SK-N-SH (cell line): Measurements from ENCODE around the gene TNFRSF21. TPM values are rescaled to one million over a fixed set of nuclear protein-coding genes. Genes with fewer than 3 reads are reported as not detected.

Experiments used
- CTCF ChIA-PET: fragments of 300-600, 350-600 bp; formaldehyde crosslinking; extraction: SDS; loops from one replicate; lab custom pipeline; 2021; lab: Yijun Ruan, JAX
- POLR2A ChIA-PET: fragments of 350-600 bp; sonication (Branson Sonifier 250); formaldehyde crosslinking; extraction: SDS; loops from one replicate; lab custom pipeline; 2020; ENCODE audit warnings: antibody characterized with exemption, inconsistent platforms; lab: Yijun Ruan, JAX
- DNase-seq: peaks from one replicate; pipeline ENCODE4 v3.0.0; 2012
- H2AFZ ChIP-seq: fragments of 200-600 bp; sonication (generic); 2 replicates; pipeline ENCODE4 v1.8.1; 2016; ENCODE audit warnings: antibody characterized with exemption, mild to moderate bottlenecking, low read depth
- H3F3A ChIP-seq: fragments of 200-600 bp; sonication (generic); replicated peaks from 2 replicates; pipeline ENCODE3; 2016; ENCODE audit warnings: antibody characterized with exemption, mild to moderate bottlenecking; ENCODE audit not compliant: insufficient read depth
- H3K27ac ChIP-seq, 2 experiments: fragments of 200-500 bp in 1 of 2; fragments of 200-600 bp in 1 of 2; sonication (Bioruptor generic) in 1 of 2; sonication (generic), shearing (Covaris generic) in 1 of 2; 2 replicates each; pipeline versions ENCODE4 v1.5.1 to v1.6.1; 2014 to 2016; ENCODE audit warnings: low read depth in 2 of 2, inconsistent platforms in 1 of 2, low read length in 1 of 2, mild to moderate bottlenecking in 1 of 2, mixed read lengths in 1 of 2
- H3K27me3 ChIP-seq: fragments of 200-600 bp; sonication (generic), shearing (Covaris generic); 2 replicates; pipeline ENCODE4 v1.6.1; 2016; ENCODE audit warnings: mixed run types; ENCODE audit not compliant: insufficient read depth
- H3K36me3 ChIP-seq, 2 experiments: fragments of 200-500 bp in 1 of 2; fragments of 200-600 bp in 1 of 2; sonication (Bioruptor generic) in 1 of 2; sonication (generic) in 1 of 2; replicated peaks in 1 of 2; 2 replicates each; pipeline versions ENCODE3 to v1.5.1; 2014 to 2016; ENCODE audit warnings: low read length in 1 of 2, mild to moderate bottlenecking in 1 of 2; ENCODE audit not compliant: insufficient read depth in 2 of 2, control insufficient read depth in 1 of 2
- H3K4me1 ChIP-seq, 2 experiments: fragments of 200-500 bp in 1 of 2; fragments of 200-600 bp in 1 of 2; sonication (Bioruptor generic) in 1 of 2; sonication (generic), shearing (Covaris generic) in 1 of 2; 2 replicates each; pipeline versions ENCODE4 v1.5.1 to v1.6.1; 2014 to 2016; ENCODE audit warnings: low read depth in 1 of 2, low read length in 1 of 2, mixed run types in 1 of 2; ENCODE audit not compliant: insufficient read depth in 2 of 2, control insufficient read depth in 1 of 2
- H3K4me2 ChIP-seq: fragments of 200-600 bp; sonication (generic), shearing (Covaris generic); 2 replicates; pipeline ENCODE4 v1.6.1; 2017; ENCODE audit warnings: mixed run types
- H3K4me3 ChIP-seq, 2 experiments: fragments of 200-500 bp in 1 of 2; fragments of 200-600 bp in 1 of 2; sonication (Bioruptor generic) in 1 of 2; sonication (generic), shearing (Covaris generic) in 1 of 2; 2 replicates each; pipeline versions ENCODE4 v1.5.1 to v1.8.1; 2014 to 2016; ENCODE audit warnings: low read depth in 2 of 2, inconsistent platforms in 1 of 2, low read length in 1 of 2, mild to moderate bottlenecking in 1 of 2, mixed read lengths in 1 of 2, moderate library complexity in 1 of 2
- H3K79me2 ChIP-seq: fragments of 200-600 bp; sonication (generic); 2 replicates; pipeline ENCODE4 v1.8.1; 2017; ENCODE audit warnings: mild to moderate bottlenecking; ENCODE audit not compliant: insufficient read depth
- H3K9ac ChIP-seq: fragments of 200-600 bp; sonication (generic); 2 replicates; pipeline ENCODE4 v1.6.1; 2017; ENCODE audit warnings: mixed run types
- H3K9me2 ChIP-seq: fragments of 200-600 bp; sonication (generic); 2 replicates; pipeline ENCODE4 v1.6.1; 2017; ENCODE audit warnings: mixed run types
- H3K9me3 ChIP-seq: fragments of 200-600 bp; sonication (generic); 2 replicates; pipeline ENCODE4 v1.6.1; 2017; ENCODE audit warnings: mixed run types, mild to moderate bottlenecking, moderate library complexity
- H4K20me1 ChIP-seq: fragments of 200-600 bp; sonication (generic); 2 replicates; pipeline ENCODE4 v1.6.1; 2017; ENCODE audit warnings: mild to moderate bottlenecking, mixed run types; ENCODE audit not compliant: insufficient read depth
- ELF1 ChIP-seq: IDR thresholded peaks from 2 replicates; pipeline ENCODE4 v1.4.0; 2012
- EZH2phosphoT487 ChIP-seq: fragments of 200-600 bp; sonication (generic); IDR thresholded peaks from 2 replicates; pipeline ENCODE4 v1.6.1; 2017; ENCODE audit warnings: low read depth, mixed run types, mild to moderate bottlenecking, antibody characterized with exemption, moderate library complexity, borderline replicate concordance
- FOXJ3 ChIP-seq: sonication (generic); formaldehyde crosslinking; IDR thresholded peaks from 2 replicates; pipeline ENCODE4 v1.5.1; 2020; ENCODE audit warnings: mild to moderate bottlenecking, missing genetic modification reagents
- NRF1 ChIP-seq: IDR thresholded peaks from 2 replicates; pipeline ENCODE4 v1.6.1; 2012; ENCODE audit warnings: low read depth, mild to moderate bottlenecking, low read length
- RAD21 ChIP-seq: IDR thresholded peaks from 2 replicates; pipeline ENCODE4 v1.6.1; 2012; ENCODE audit warnings: mild to moderate bottlenecking, low read length
- RXRA ChIP-seq: IDR thresholded peaks from 2 replicates; pipeline ENCODE4 v1.4.0; 2012; ENCODE audit warnings: low read depth, mild to moderate bottlenecking, borderline replicate concordance
- TEAD4 ChIP-seq: IDR thresholded peaks from 2 replicates; pipeline ENCODE4 v1.4.0; 2012; ENCODE audit warnings: mild to moderate bottlenecking, borderline replicate concordance; ENCODE audit not compliant: insufficient read depth
- YY1 ChIP-seq: IDR thresholded peaks from 2 replicates; pipeline ENCODE4 v1.4.0; 2012; ENCODE audit warnings: low read depth, mild to moderate bottlenecking
- WGBS: methylation state at CpG from one replicate; pipeline ENCODE4 v1.1.6; 2017; ENCODE audit warnings: low lambda C conversion rate; 5-methylcytosine and 5-hydroxymethylcytosine counted together
- polyA plus RNA-seq, 3 experiments: library from polyadenylated mRNA; depleted of rRNA; stranded (reverse); fragments of >200 nt; gene quantifications; 2 replicates each; pipeline ENCODE4 v1.2.3, GENCODE V29; 2012
- TF ChIP-seq, protein P1 (sequence below): IDR thresholded peaks from 2 replicates; pipeline ENCODE4 v1.4.0; 2012; ENCODE audit warnings: low read depth

The TNFRSF21 gene
- polyA plus RNA-seq, 1 of the 3 experiments (the other 2 are of a cell fraction), result 9.2 TPM

DNA sequence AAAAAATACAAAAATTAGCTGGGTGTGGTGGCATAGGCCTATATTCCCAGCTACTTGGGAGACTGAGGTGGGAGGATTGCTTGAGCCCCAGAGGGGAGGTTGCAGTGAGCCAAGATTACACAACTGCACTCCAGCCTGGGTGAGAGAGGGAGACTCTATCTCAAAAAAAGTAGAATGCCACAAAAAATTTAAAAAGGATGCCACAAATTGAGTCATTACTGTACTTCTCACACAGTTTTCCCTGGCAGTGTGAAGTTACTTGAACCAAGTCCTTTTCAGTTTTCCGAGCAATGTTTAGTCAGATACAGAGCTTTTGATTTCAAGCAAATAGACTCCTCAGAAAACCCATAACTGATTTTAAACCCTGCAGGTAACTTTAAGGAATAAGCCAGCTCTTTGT lies 53.3 kb downstream of the TNFRSF21 start:
- no peak for DNase-seq
- TF ChIP-seq EZH2phosphoT487 (no peak), FOXJ3 (CRISPR knock-in tag) (no peak), TEAD4 (no peak), RAD21 (no peak), RXRA (no peak), NRF1 (no peak)
- TF ChIP-seq, protein P1, sequence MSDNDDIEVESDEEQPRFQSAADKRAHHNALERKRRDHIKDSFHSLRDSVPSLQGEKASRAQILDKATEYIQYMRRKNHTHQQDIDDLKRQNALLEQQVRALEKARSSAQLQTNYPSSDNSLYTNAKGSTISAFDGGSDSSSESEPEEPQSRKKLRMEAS, result no peak
- Histone ChIP-seq H2AFZ (no peak overlapping the region), H3K9ac (no peak overlapping the region), H3K4me2 (no peak overlapping the region), H3F3A (no peaks in the 10 kb centered on the region), H3K27me3 (no peaks in the 10 kb centered on the region), H3K36me3 (no peaks in the 10 kb centered on the region), H3K27ac (no peak overlapping the region), H3K79me2 (no peaks in the 10 kb centered on the region), H3K4me3 (no peak overlapping the region), H3K9me2 (no peaks in the 10 kb centered on the region), H3K4me1 (no peaks in the 10 kb centered on the region), H3K9me3 (no peaks in the 10 kb centered on the region), H4K20me1 (no peaks in the 10 kb centered on the region)
- ChIA-PET CTCF (interaction anchor here (1.1 kb wide), 1 partner anchor 12 kb away, joined by 3 read pairs; no protein-coding TSS in a partner anchor), POLR2A (no interaction called here)
- WGBS, result 100% methylated on average over 1 of the region's 1 CpG

DNA sequence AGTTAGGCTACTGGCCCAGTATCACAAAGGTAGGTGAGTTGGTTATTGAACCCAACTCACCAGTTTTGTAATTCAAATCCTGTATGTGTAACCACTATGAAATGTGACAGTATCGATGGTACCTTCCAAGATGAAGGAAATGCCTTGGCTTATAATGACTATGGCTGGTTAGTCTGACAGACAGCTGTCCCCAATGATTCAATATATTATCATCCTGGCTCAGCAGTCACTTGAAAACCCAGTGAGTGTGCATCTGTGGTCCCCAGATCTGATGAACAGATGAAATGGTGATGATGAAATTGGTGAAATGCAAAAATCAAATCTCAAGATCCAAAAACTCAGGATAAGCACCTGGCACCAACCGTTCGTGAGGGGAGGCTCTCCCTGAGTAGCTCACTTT lies 54.8 kb downstream of the TNFRSF21 start:
- H3K9me2 ChIP-seq, result no peaks in the 10 kb centered on the region
- no peaks in the 10 kb centered on the region for H3K79me2 ChIP-seq
- no peak for DNase-seq
- TF ChIP-seq ELF1 (no peak), FOXJ3 (CRISPR knock-in tag) (no peak)
- TF ChIP-seq, all 33 proteins: peak for 0
- H3K4me2 ChIP-seq, result no peak overlapping the region
- no peaks in the 10 kb centered on the region for H4K20me1 ChIP-seq
- H3K9ac ChIP-seq, result no peak overlapping the region
- WGBS, result 88% methylated on average over 3 of the region's 3 CpGs
- no peaks in the 10 kb centered on the region for H3K36me3 ChIP-seq
- H3K27me3 ChIP-seq, result no peaks in the 10 kb centered on the region
- CTCF ChIA-PET, result no interaction called here
- no peak overlapping the region for H3K4me3 ChIP-seq
- no peaks in the 10 kb centered on the region for H3K9me3 ChIP-seq
- H2AFZ ChIP-seq, result no peak overlapping the region
- no peaks in the 10 kb centered on the region for H3F3A ChIP-seq
- POLR2A ChIA-PET, result interaction anchor here (1.1 kb wide), 1 partner anchor 13 kb away, joined by 6 read pairs; no protein-coding TSS in a partner anchor
- no peaks in the 10 kb centered on the region for H3K4me1 ChIP-seq
- no peak overlapping the region for H3K27ac ChIP-seq

DNA sequence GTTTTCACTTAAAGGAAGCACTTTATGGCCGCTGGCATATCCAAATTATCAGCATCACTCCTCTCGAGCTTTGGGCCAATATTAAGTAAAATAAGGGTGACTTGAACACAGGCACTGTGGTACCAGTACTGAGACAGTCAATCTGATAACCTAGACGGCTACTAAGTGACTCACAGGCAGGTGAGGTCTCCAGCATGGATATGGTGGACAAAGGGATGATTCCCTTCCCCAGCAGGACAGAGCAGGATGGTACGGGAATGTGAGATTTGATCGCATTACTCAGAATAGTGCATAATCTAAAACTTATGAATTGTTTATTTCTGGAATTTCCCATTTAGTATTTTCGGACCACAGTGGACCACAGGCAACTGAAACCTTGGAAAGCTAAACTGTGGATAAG lies 55.7 kb downstream of the TNFRSF21 start:
- ChIA-PET CTCF (no interaction called here), POLR2A (no interaction called here)
- Histone ChIP-seq H3K27me3 (no peaks in the 10 kb centered on the region), H2AFZ (no peak overlapping the region), H4K20me1 (no peaks in the 10 kb centered on the region), H3K27ac (no peak overlapping the region), H3K9ac (no peak overlapping the region), H3F3A (no peaks in the 10 kb centered on the region), H3K36me3 (no peaks in the 10 kb centered on the region), H3K4me2 (no peak overlapping the region), H3K79me2 (no peaks in the 10 kb centered on the region), H3K4me1 (no peaks in the 10 kb centered on the region), H3K4me3 (no peak overlapping the region), H3K9me3 (no peaks in the 10 kb centered on the region), H3K9me2 (no peaks in the 10 kb centered on the region)
- DNase-seq, result no peak
- TF ChIP-seq YY1, result no peak
- 88% methylated on average over 6 of the region's 6 CpGs for WGBS
